Ectodermal cell (in vitro differentiated cells): ENCODE results near the gene DVL3.

Source experiments
- H3K27ac ChIP-seq: 2 replicates; pipeline ENCODE4 v1.7.0; 2013; ENCODE audit warnings: mild to moderate bottlenecking, low read depth, low read length; ENCODE audit not compliant: insufficient read depth, poor library complexity, severe bottlenecking
- H3K27me3 ChIP-seq: 2 replicates; pipeline ENCODE4 v1.7.0; 2013; ENCODE audit warnings: mild to moderate bottlenecking, low read length; ENCODE audit not compliant: insufficient read depth, control insufficient read depth, poor library complexity, severe bottlenecking
- H3K36me3 ChIP-seq: one replicate; pipeline ENCODE4 v1.7.0; 2013; ENCODE audit warnings: low read length; ENCODE audit not compliant: control insufficient read depth, insufficient read depth
- H3K4me1 ChIP-seq: one replicate; pipeline ENCODE4 v1.7.0; 2013; ENCODE audit warnings: low read length; ENCODE audit not compliant: control insufficient read depth, insufficient read depth
- H3K4me3 ChIP-seq: 2 replicates; pipeline ENCODE4 v1.7.0; 2013; ENCODE audit warnings: low read depth, low read length, control low read depth; ENCODE audit not compliant: insufficient read depth
- H3K9me3 ChIP-seq: 2 replicates; pipeline ENCODE4 v1.7.0; 2013; ENCODE audit warnings: mild to moderate bottlenecking, low read length, moderate library complexity; ENCODE audit not compliant: control insufficient read depth
- WGBS, 2 experiments: methylation state at CpG; one replicate each; pipeline ENCODE4 v1.1.7; 2013; ENCODE audit warnings: missing lambda C conversion rate in 2 of 2; 5-methylcytosine and 5-hydroxymethylcytosine counted together

The DVL3 gene

DNA sequence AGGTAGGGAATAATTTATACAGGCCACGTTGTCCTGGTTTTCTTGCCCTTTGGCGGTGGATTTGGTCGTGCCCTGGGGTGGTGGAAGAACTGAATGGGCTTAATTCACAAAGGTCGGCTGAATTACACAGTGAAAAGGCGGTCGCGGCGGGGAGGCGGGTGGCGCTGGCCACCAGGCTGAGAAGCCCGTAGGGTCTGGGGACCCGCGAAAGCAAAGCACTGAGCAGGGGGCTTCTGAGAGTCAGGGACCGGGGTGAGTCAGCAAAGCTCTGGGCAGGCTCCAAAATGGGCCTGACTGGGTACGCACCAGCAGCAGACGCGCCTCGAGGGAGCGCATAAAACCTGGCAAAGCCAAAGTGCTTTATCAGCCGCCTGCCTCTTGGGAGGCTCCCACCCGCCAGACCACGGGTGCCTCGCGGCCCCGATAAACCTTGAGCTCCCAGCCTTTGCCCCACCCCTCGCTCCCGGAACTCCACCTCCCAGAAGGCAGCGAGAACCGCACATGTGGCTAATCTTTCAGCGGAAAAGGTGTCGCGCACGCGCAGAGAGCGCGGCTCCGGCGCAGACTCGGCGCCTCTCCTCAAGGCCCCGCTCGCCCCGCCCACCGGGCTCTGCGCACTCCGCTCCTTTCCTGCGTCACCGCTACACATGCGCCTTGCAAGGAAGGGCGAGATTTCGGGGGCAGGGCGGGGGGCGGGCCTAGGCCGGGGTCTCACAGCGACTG lies 30.4 kb downstream of the DVL3 start:
- peak overlapping the region; percentile 82 for H3K4me3 ChIP-seq
- peaks cover 12% of the 10 kb centered on the region for H3K4me1 ChIP-seq
- H3K36me3 ChIP-seq = peaks cover 65% of the 10 kb centered on the region
- 0 to 1% methylated on average over 55 of the region's 55 CpGs for WGBS, 2 experiments
- peak overlapping the region; percentile 97 for H3K27ac ChIP-seq
- H3K9me3 ChIP-seq = no peaks in the 10 kb centered on the region
- H3K27me3 ChIP-seq = no peaks in the 10 kb centered on the region

DNA sequence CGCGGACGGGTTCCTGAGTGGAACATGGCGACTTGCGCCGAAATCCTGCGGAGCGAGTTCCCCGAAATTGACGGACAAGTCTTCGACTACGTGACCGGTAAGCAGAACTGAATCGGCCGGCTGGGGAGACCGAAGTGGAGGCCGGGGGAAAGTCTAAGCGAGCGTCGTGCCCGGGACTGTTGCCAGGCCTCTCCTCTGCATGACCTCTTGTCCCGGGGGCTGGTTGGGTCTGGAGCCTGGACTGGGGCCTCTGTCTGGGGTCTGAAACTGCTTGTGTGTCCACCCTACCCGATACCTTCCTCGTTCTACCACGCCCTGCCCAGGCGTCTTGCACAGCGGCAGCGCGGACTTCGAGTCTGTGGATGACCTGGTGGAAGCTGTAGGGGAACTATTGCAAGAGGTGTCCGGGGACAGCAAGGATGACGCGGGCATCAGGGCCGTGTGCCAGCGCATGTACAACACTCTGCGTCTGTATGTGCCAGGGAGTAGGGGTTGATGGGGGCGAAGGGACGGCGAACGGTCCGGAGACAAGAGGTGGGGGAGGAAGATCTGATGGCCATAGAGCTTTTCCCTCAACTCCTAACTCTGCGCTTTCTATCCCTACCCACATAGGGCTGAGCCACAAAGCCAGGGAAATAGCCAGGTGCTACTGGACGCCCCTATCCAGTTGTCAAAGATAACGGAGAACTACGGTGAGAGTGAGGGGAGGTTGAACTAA lies 31.2 kb downstream of the DVL3 start, which contains the start of gene ABCF3:
TSS of gene ABCF3 (plus strand) at position 16 of the 718 bp plus-strand sequence. CDS start at position 25, 9 bp downstream.
- H3K4me1 ChIP-seq = peaks cover 12% of the 10 kb centered on the region
- H3K9me3 ChIP-seq = no peaks in the 10 kb centered on the region
- peak within 1 kb of the TSS; percentile 97 for H3K27ac ChIP-seq
- peaks cover 64% of the 10 kb centered on the region for H3K36me3 ChIP-seq
- no peaks in the 10 kb centered on the region for H3K27me3 ChIP-seq
- 1 to 2% methylated on average over 45 of the region's 45 CpGs for WGBS, 2 experiments
- peak within 1 kb of the TSS; percentile 82 for H3K4me3 ChIP-seq

DNA sequence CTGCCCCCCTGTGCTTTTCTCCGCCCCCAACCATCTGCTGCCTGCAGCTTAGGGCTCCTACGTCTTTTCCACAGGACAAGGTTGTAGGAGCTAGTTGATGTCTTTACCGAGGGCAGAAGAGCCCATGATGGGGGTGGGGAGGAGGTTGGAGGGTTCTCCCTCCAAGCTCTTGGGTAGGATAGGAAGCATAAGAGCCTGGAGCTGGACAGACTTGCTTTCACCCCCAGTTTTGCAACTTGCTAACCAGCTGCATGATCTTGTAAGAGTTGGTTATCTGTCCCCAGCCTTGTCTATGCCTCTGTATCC lies 31.7 kb downstream of the DVL3 start:
- no peak overlapping the region for H3K27ac ChIP-seq
- peaks cover 12% of the 10 kb centered on the region for H3K4me1 ChIP-seq
- peaks cover 62% of the 10 kb centered on the region for H3K36me3 ChIP-seq
- no peaks in the 10 kb centered on the region for H3K9me3 ChIP-seq
- peak overlapping the region; percentile 82 for H3K4me3 ChIP-seq
- WGBS, 2 experiments = 19 to 48% methylated on average over 3 of the region's 3 CpGs
- H3K27me3 ChIP-seq = no peaks in the 10 kb centered on the region

DNA sequence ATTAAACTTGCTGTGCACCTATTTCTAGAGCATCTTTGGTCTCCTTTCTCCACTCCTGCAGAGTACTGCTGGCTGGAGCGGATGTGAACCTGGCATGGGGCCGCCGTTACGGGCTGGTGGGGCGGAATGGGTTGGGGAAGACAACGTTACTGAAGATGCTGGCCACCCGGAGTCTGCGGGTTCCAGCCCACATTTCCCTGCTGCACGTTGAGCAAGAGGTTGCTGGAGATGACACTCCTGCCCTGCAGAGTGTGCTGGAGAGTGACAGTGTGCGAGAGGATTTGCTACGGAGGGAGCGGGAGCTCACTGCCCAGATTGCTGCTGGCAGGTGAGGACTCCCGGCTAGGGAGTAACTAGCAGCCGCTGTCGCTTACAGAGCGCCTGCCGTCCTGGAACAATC lies 32.9 kb downstream of the DVL3 start:
- 92 to 93% methylated on average over 17 of the region's 17 CpGs for WGBS, 2 experiments
- peaks cover 62% of the 10 kb centered on the region for H3K36me3 ChIP-seq

DNA sequence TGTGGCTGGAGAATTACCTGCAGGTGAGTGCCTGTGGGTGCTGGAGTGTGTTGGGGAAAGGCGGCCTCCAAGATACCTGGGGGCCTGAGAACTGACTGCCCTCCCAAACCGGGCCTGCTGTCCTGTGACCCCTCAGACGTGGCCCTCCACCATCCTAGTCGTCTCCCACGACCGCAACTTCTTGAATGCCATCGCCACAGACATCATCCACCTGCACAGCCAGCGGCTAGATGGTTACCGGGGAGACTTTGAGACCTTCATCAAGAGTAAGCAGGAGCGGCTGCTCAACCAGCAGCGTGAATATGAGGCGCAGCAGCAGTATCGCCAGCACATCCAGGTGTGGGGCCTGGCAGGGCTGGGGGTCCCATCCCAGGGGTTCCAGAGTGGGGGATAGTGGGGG lies 34.2 kb downstream of the DVL3 start:
- Histone ChIP-seq H3K4me1 (peaks cover 12% of the 10 kb centered on the region), H3K27me3 (no peaks in the 10 kb centered on the region), H3K27ac (no peak overlapping the region), H3K4me3 (no peak overlapping the region), H3K36me3 (peaks cover 55% of the 10 kb centered on the region), H3K9me3 (no peaks in the 10 kb centered on the region)
- 96% methylated on average over 13 of the region's 13 CpGs for WGBS, 2 experiments

More for the DNA sequence above, 32.9 kb downstream of the DVL3 start:
- Histone ChIP-seq H3K9me3 (no peaks in the 10 kb centered on the region), H3K27ac (no peak overlapping the region), H3K27me3 (no peaks in the 10 kb centered on the region), H3K4me3 (no peak overlapping the region), H3K4me1 (peaks cover 12% of the 10 kb centered on the region)

DNA sequence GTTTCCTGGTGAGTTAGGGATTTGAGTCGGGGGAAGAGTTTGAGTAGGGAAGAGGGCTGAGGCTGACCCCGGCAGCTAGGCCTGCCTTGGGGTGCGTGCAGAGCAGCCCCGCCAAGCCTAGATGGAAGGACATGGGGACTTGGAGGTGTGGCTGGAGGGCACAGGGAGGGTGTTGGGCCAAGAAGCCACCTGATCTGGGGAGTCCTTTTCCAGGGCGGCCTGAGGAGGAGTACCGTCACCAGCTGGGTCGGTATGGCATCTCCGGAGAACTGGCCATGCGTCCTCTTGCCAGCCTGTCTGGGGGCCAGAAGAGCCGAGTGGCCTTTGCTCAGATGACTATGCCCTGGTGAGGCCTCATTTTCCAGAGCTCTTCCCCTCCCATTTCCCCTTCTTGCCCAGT lies 37.7 kb downstream of the DVL3 start:
- Histone ChIP-seq H3K27me3 (no peaks in the 10 kb centered on the region), H3K4me1 (no peaks in the 10 kb centered on the region), H3K36me3 (peaks cover 51% of the 10 kb centered on the region), H3K27ac (no peak overlapping the region), H3K4me3 (no peak overlapping the region), H3K9me3 (no peaks in the 10 kb centered on the region)
- WGBS, 2 experiments = 94 to 95% methylated on average over 10 of the region's 10 CpGs

DNA sequence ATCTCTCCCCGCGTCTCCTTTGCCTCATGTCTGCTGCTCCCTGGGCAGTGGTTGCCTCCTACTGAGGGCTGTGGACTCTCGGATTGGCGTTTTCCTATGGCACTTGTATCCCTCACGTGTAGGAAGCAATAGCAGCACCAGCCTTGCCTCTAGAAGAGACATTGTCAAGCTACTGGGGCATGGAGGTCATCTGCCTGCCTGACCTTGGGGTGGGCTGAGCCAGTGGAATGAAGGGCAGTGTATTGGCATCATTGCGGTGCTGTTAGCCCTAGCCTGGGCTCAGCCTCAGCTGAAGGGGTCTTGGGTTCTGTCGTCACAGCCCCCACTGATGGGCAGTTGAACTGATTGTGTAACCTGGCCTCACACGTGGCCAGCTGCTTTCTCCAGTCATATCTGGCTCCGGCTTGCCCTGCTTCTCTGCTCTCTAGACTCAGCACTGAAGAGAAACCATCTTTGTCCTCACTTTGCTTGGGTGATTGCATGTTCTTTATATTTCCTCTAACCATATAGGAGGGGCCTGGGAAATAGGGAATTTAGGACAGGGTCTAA lies 38.9 kb downstream of the DVL3 start:
- Histone ChIP-seq H3K4me3 (no peak overlapping the region), H3K36me3 (peaks cover 39% of the 10 kb centered on the region), H3K4me1 (no peaks in the 10 kb centered on the region), H3K27me3 (no peaks in the 10 kb centered on the region), H3K27ac (no peak overlapping the region), H3K9me3 (no peaks in the 10 kb centered on the region)
- WGBS, 2 experiments = 93 to 96% methylated on average over 9 of the region's 9 CpGs

DNA sequence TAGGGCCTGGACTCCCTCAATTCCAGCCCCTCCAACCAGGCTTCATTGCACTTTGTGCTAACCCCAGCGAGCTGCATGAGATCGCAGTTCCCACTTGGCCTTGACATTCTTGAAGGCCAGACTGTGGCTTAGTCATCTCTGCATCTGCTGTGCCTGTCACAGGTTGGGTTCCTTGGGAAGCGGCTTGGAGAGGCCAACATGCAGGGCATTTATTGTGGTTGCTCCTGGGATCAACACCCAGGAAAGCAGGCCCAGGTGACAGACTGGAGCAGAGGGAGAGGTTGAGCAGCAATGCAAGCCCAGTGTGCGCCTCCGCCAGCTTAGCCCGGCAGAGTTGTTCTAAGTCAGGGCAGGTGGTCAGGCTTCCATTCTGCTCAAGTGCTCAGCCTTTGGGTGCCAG lies 41.4 kb downstream of the DVL3 start:
- H3K9me3 ChIP-seq = no peaks in the 10 kb centered on the region
- H3K4me1 ChIP-seq = no peaks in the 10 kb centered on the region
- H3K4me3 ChIP-seq = no peak overlapping the region
- H3K36me3 ChIP-seq = peaks cover 19% of the 10 kb centered on the region
- no peaks in the 10 kb centered on the region for H3K27me3 ChIP-seq
- H3K27ac ChIP-seq = no peak overlapping the region
- 94% methylated on average over 6 of the region's 6 CpGs for WGBS, 2 experiments

DNA sequence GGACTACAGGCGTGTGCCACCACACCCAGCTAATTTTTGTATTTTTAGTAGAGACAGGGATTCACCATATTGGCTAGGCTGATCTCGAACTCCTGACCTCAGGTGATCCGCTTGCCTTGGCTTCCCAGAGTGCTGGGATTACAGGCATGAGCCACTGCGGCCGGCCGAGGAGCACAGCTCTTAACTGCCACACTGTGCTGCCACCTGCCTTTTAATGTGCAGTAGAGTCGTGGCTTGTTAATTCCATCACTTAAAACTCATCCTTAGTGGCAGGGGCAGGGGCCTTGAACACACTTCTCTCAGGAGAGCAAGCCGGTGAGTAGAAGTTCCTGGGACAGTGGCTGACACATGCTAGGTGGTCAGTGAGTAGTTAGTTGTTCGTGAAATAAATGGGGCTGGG lies 43.3 kb downstream of the DVL3 start:
- no peaks in the 10 kb centered on the region for H3K9me3 ChIP-seq
- peaks cover 2% of the 10 kb centered on the region for H3K36me3 ChIP-seq
- 81 to 85% methylated on average over 9 of the region's 9 CpGs for WGBS, 2 experiments
- no peaks in the 10 kb centered on the region for H3K4me1 ChIP-seq
- H3K4me3 ChIP-seq = no peak overlapping the region
- H3K27ac ChIP-seq = no peak overlapping the region
- H3K27me3 ChIP-seq = no peaks in the 10 kb centered on the region

DNA sequence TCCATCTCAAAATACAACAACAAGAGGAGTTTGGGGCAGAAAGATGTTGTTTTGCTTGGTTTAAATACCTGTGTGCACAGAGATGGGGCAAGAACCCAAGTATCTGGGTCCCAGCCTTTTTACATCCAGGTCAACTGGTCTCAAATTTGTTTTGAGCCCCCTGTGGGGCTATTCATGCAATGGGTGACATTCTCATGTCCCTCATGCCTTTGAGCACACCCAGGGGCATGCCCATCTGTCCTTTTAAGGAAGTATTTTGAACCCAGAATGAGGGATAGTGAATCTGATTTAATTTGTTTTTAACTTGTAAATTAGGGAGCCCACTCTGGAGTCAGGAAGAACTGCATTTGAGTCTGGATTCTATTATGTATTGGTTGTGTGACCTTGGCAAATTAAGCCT lies 45.6 kb downstream of the DVL3 start:
- Histone ChIP-seq H3K9me3 (no peaks in the 10 kb centered on the region), H3K27me3 (no peaks in the 10 kb centered on the region), H3K36me3 (no peaks in the 10 kb centered on the region), H3K27ac (no peak overlapping the region), H3K4me3 (no peak overlapping the region), H3K4me1 (no peaks in the 10 kb centered on the region)
